B cell (primary cell): ENCODE measurements around the gene DYNC1I2. TPM values are rescaled to one million over a fixed set of nuclear protein-coding genes. Genes with fewer than 3 reads are reported as not detected.

Source experiments
- ATAC-seq: fragments of 200-7000 bp; cut with Tn5 transposase; one replicate; pipeline ENCODE4 v1.10.0; 2021; ENCODE audit warnings: low read depth, mild to moderate bottlenecking, moderate number of reproducible peaks, moderate library complexity
- CTCF ChIA-PET: fragments of 350-600 bp; sonication (Branson Sonifier 250); formaldehyde crosslinking; loops from one replicate; lab custom pipeline; 2021; ENCODE audit warnings: antibody characterized with exemption, inconsistent platforms; lab: Charles Lee
- POLR2A ChIA-PET: fragments of 350-600 bp; sonication (Branson Sonifier 250); formaldehyde crosslinking; loops from one replicate; lab custom pipeline; 2021; ENCODE audit warnings: antibody characterized with exemption; lab: Charles Lee
- DNase-seq: peaks from one replicate; pipeline ENCODE4 v3.0.0; 2013
- H2AFZ ChIP-seq: 2 replicates; pipeline ENCODE4 v1.6.1; 2012; ENCODE audit warnings: mild to moderate bottlenecking, low read depth, low read length; ENCODE audit not compliant: insufficient read depth, poor library complexity, severe bottlenecking
- H3K27ac ChIP-seq, 2 donors: 1 replicate in 1 of 2; 2 replicates in 1 of 2; pipeline ENCODE4 v1.5.1; 2012 to 2013; ENCODE audit warnings: low read length in 2 of 2, mild to moderate bottlenecking in 2 of 2, moderate library complexity in 1 of 2
- H3K27me3 ChIP-seq, 4 experiments: fragments of 200-600 bp in 1 of 4; sonication (generic) in 1 of 4; replicated peaks in 1 of 4; 1 replicate in 2 of 4; 2 replicates in 2 of 4; pipeline versions ENCODE4 v1.6.1 to v1.7.0; 2013 to 2016; ENCODE audit warnings: low read length in 3 of 4, mild to moderate bottlenecking in 2 of 4, mixed read lengths in 1 of 4, moderate library complexity in 1 of 4; ENCODE audit not compliant: insufficient read depth in 4 of 4, control insufficient read depth in 3 of 4; ENCODE audit errors: control extremely low read depth in 1 of 4
- H3K36me3 ChIP-seq, 2 experiments: replicated peaks in 1 of 2; 1 replicate in 1 of 2; 2 replicates in 1 of 2; pipeline versions ENCODE4 v1.6.1 to v1.7.1; 2013; ENCODE audit warnings: low read length in 1 of 2; ENCODE audit not compliant: insufficient read depth in 2 of 2, control insufficient read depth in 1 of 2; ENCODE audit errors: control extremely low read depth in 1 of 2, extremely low read depth in 1 of 2
- H3K4me1 ChIP-seq, 2 donors: fragments of 200-600 bp in 1 of 2; sonication (generic) in 1 of 2; 1 replicate in 1 of 2; 2 replicates in 1 of 2; pipeline versions ENCODE4 v1.5.1 to v1.6.1; 2013 to 2017; ENCODE audit warnings: low read length in 2 of 2; ENCODE audit not compliant: control insufficient read depth in 2 of 2, insufficient read depth in 2 of 2
- H3K4me2 ChIP-seq: replicated peaks from 2 replicates; pipeline ENCODE3; 2012; ENCODE audit warnings: mild to moderate bottlenecking, low read depth, low read length; ENCODE audit not compliant: poor library complexity, severe bottlenecking
- H3K4me3 ChIP-seq, 5 experiments: fragments of 200-600 bp in 1 of 5; sonication (generic) in 1 of 5; 1 replicate in 3 of 5; 2 replicates in 2 of 5; pipeline versions ENCODE4 v1.5.1 to v1.7.0; 2011 to 2016; ENCODE audit warnings: low read length in 4 of 5, mild to moderate bottlenecking in 4 of 5, low read depth in 2 of 5, control low read depth in 1 of 5, moderate library complexity in 1 of 5; ENCODE audit not compliant: insufficient read depth in 1 of 5; ENCODE audit errors: control extremely low read depth in 1 of 5, extremely low read depth in 1 of 5
- H3K79me2 ChIP-seq: fragments of 200-600 bp; sonication (generic); one replicate; pipeline ENCODE4 v1.6.0; 2016; ENCODE audit warnings: low read length; ENCODE audit not compliant: control insufficient read depth, insufficient read depth
- H3K9ac ChIP-seq: fragments of 200-600 bp; sonication (generic); 2 replicates; pipeline ENCODE4 v1.6.1; 2017; ENCODE audit warnings: mild to moderate bottlenecking, low read length, moderate library complexity
- H3K9me3 ChIP-seq, 3 donors: one replicate each; pipeline versions ENCODE4 v1.6.1 to v1.7.1; 2013; ENCODE audit warnings: low read length in 2 of 3; ENCODE audit not compliant: control insufficient read depth in 2 of 3, insufficient read depth in 1 of 3; ENCODE audit errors: control extremely low read depth in 1 of 3
- H4K20me1 ChIP-seq: 2 replicates; pipeline ENCODE4 v1.6.0; 2012; ENCODE audit warnings: mild to moderate bottlenecking, low read length; ENCODE audit not compliant: insufficient read depth, control insufficient read depth, poor library complexity, severe bottlenecking
- H3K27ac Mint-ChIP-seq: one replicate; pipeline ENCODE4 v1.8.0; 2021; ENCODE audit warnings: mixed read lengths
- H3K27me3 Mint-ChIP-seq: one replicate; pipeline ENCODE4 v1.8.0; 2021; ENCODE audit warnings: mixed read lengths
- H3K4me1 Mint-ChIP-seq: one replicate; pipeline ENCODE4 v1.8.0; 2021; ENCODE audit warnings: mixed read lengths
- H3K4me3 Mint-ChIP-seq: one replicate; pipeline ENCODE4 v1.8.0; 2021; ENCODE audit warnings: mixed read lengths
- H3K9me3 Mint-ChIP-seq: one replicate; pipeline ENCODE4 v1.8.0; 2022; ENCODE audit warnings: mixed read lengths; ENCODE audit not compliant: insufficient read depth
- EZH2 ChIP-seq: IDR thresholded peaks from 2 replicates; pipeline ENCODE4 v1.6.1; 2012; ENCODE audit warnings: borderline replicate concordance, low read depth, mild to moderate bottlenecking, moderate library complexity, low read length; ENCODE audit not compliant: insufficient read depth, poor library complexity, severe bottlenecking
- WGBS: methylation state at CpG from one replicate; pipeline ENCODE4 v1.1.5; 2013; ENCODE audit warnings: missing lambda C conversion rate; ENCODE audit not compliant: insufficient coverage; 5-methylcytosine and 5-hydroxymethylcytosine counted together
- intact Hi-C: fragments of 100-400 bp; cut with micrococcal nuclease; formaldehyde crosslinking; loops from one replicate; pipeline ENCODE4 v1.10.0; 2022
- polyA plus RNA-seq: library from polyadenylated mRNA; depleted of rRNA; stranded (reverse); fragments of >200 nt; gene quantifications from 2 replicates; pipeline ENCODE4 v1.2.3, GENCODE V29; 2012
- total RNA-seq, 2 donors: library from RNA; stranded (reverse); fragments of 120-200 nt in 1 of 2; gene quantifications; 1 replicate in 1 of 2; 2 replicates in 1 of 2; pipeline versions ENCODE4 v1.2.3 to v1.2.4, GENCODE V29; 2013 to 2022
- TF ChIP-seq, protein P1 (sequence below): fragments of 200-600 bp; IDR thresholded peaks from one replicate; pipeline ENCODE4 v1.8.0; 2022; ENCODE audit warnings: antibody characterized with exemption, mild to moderate bottlenecking

The DYNC1I2 gene
- total and polyA plus RNA-seq, 2 donors (not counting 1 experiment from before 2014, with no cell fraction given): 20.4 to 57.6 TPM

- Histone ChIP-seq H3K27me3 (no peaks in the 10 kb centered on the region), H3K36me3 (peaks cover 10% of the 10 kb centered on the region in 2 experiments), H3K9me3 (no peaks in the 10 kb centered on the region), H3K4me3 (no peak overlapping the region), H3K79me2 (peaks cover under 1% of the 10 kb centered on the region), H3K4me2 (no peak overlapping the region), H4K20me1 (peaks cover 5% of the 10 kb centered on the region), H3K9ac (no peak overlapping the region), H3K27ac (no peak overlapping the region), H3K4me1 (no peaks in the 10 kb centered on the region), H2AFZ (no peak overlapping the region)
- H3K4me1 Mint-ChIP-seq: no peaks in the 10 kb centered on the region
- intact Hi-C loops: no loop called here
- ATAC-seq: no peak
- no peaks in the 10 kb centered on the region for H3K27me3 Mint-ChIP-seq
- TF ChIP-seq, protein P1, sequence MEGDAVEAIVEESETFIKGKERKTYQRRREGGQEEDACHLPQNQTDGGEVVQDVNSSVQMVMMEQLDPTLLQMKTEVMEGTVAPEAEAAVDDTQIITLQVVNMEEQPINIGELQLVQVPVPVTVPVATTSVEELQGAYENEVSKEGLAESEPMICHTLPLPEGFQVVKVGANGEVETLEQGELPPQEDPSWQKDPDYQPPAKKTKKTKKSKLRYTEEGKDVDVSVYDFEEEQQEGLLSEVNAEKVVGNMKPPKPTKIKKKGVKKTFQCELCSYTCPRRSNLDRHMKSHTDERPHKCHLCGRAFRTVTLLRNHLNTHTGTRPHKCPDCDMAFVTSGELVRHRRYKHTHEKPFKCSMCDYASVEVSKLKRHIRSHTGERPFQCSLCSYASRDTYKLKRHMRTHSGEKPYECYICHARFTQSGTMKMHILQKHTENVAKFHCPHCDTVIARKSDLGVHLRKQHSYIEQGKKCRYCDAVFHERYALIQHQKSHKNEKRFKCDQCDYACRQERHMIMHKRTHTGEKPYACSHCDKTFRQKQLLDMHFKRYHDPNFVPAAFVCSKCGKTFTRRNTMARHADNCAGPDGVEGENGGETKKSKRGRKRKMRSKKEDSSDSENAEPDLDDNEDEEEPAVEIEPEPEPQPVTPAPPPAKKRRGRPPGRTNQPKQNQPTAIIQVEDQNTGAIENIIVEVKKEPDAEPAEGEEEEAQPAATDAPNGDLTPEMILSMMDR: no peak
- TF ChIP-seq EZH2: no peak
- no peak overlapping the region for H3K4me3 Mint-ChIP-seq
- ChIA-PET POLR2A (no interaction called here), CTCF (interaction anchor here (2.4 kb wide), 1 partner anchor 750 kb away, joined by 7 read pairs; no protein-coding TSS in a partner anchor)
- WGBS: no CpG with 5 or more reads among the region's 2 CpGs
- no peak for DNase-seq
- no peak overlapping the region for H3K27ac Mint-ChIP-seq
- H3K9me3 Mint-ChIP-seq: no peaks in the 10 kb centered on the region
These were observed 24.8 kb downstream of the DYNC1I2 start for GRCh38 chr2:171712051-171712450.

DNA sequence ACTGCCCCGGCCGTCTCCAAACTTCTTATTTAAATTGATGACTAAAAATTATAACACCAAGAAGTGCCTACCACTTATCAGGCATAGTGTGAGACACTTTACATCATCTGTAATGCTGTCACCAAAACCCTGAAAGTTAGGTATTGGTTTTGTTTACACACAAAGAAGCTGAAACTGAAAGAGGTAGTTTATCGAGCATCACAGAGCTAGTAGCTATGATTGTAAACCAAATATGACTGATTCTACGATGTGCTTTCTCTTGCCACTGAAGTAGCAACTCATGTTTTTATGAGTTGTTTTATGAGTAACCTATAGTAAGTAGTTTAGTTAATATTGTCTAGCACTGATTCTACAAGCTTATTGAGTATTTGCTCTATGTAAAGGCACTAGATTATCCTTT, 31.5 kb downstream of the DYNC1I2 start:
- ATAC-seq (no peak), DNase-seq (no peak)
- Mint-ChIP-seq H3K9me3 (no peaks in the 10 kb centered on the region), H3K4me1 (no peaks in the 10 kb centered on the region), H3K27me3 (no peaks in the 10 kb centered on the region), H3K27ac (no peak overlapping the region), H3K4me3 (no peak overlapping the region)
- H3K4me3 ChIP-seq: no peak overlapping the region
- H2AFZ ChIP-seq: no peak overlapping the region
- H3K9me3 ChIP-seq: no peaks in the 10 kb centered on the region
- no peak overlapping the region for H3K4me2 ChIP-seq
- no peaks in the 10 kb centered on the region for H3K4me1 ChIP-seq
- no peak for TF ChIP-seq EZH2
- TF ChIP-seq, protein P1: no peak
- no peak overlapping the region for H3K9ac ChIP-seq
- H3K36me3 ChIP-seq: peaks cover 14 to 29% of the 10 kb centered on the region in 2 experiments
- no peak overlapping the region for H3K27ac ChIP-seq
- no peaks in the 10 kb centered on the region for H3K79me2 ChIP-seq
- peaks cover 5% of the 10 kb centered on the region for H4K20me1 ChIP-seq
- POLR2A ChIA-PET: no interaction called here
- WGBS: no CpG with 5 or more reads among the region's 4 CpGs
- no peaks in the 10 kb centered on the region for H3K27me3 ChIP-seq
- CTCF ChIA-PET: interaction anchor here (0.6 to 1.4 kb wide), 4 partner anchors 12 to 71 kb away, joined by 3 read pairs; no protein-coding TSS in a partner anchor
- intact Hi-C loops: no loop called here
